HG02970 (cell line): ENCODE results near the gene TSPAN5.

Experiments
- ATAC-seq: cut with Tn5 transposase; IDR thresholded peaks from one replicate; pipeline ENCODE4 v1.9.1; 2021; ENCODE audit warnings: mild to moderate bottlenecking, moderate library complexity, moderate number of reproducible peaks; ENCODE audit not compliant: unreplicated experiment, low FRiP score

TSPAN5 gene

DNA sequence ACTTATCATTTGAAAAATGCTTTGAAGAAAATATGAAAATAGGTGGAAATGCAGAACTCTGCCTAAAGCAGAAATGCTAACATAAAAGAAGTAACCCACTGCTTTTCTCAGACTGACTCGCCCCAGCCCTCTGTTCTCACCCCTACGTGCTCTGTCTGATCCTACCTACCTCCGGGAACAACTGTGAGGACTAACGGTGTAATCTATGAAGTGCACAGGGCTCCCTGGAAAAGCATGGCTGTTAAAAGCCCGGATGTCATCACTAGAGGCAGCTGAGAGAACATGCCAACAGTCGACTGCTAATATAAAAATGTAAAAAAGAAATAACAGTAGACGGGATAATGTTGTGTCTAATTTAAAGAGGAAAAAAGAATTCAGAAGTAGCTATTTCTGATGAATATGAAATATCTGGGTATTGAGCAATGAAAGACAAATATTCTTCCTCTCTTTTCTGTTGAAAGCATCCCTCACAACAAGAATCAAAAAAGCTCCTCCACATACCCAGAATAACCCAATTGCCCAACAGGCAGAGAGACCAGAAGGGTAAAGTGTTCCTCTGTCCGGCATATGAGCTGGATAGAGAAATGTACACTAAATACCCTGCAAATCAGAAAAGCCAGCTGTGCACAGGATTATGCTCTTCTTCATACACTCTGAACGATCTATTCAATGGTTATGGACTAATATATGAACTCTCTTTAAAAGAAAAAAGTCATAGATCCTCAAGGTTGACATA lies 130.7 kb downstream of the TSPAN5 start:
- ATAC-seq, result no peak

DNA sequence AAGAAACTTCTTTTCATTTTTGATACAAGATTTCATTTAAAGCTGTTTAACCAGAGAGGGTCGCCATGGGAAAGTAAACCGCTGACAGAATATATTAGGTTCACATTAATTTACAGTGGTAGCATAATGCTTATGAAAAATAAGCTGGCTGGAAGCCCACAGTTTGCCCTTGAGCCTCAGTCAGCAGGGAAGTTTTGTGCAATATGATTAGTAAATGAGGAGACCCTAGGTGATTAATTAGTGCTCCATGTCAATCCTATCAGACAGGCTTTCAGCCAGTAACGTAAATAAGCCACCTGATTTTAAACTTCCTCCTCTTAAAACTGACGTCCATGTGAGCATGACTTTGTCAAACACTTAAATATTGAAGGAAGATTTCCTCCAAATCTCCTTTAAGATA lies 134.2 kb downstream of the TSPAN5 start:
- ATAC-seq, result no peak

DNA sequence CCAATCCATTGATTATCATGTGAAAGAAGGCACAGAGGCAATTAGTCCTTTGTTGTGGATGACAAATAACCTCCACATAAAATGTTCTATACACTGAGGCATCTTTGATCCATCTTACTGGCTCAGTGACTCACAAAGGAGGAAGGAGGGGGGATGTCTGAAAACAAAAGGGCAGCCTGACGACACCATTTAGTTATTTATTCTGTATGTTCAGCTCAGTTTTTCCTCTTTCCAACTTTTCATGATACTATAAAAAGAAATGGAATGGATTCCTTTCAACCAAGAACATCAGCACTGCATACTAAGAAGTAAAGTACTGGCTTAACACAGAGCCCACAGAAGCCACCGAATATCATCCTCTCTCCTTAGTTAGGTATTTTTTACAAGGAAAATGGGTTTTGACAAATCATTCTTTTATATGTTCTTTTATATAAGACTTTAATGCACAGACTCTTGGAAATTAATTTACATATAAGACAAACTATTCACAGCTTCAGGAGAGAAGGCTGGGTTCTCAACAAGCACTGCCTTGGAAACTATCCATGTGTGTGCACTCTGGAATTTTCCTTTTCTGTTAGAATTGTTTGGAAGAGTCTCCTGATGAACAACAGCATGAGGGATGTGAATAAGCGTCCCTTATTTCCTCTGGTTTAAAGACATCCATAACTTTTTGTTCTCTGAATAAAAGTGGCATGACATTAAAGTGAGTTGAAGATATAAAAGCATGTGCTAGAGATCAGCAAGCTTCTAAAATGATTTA lies 135.6 kb downstream of the TSPAN5 start:
- ATAC-seq, result no peak

DNA sequence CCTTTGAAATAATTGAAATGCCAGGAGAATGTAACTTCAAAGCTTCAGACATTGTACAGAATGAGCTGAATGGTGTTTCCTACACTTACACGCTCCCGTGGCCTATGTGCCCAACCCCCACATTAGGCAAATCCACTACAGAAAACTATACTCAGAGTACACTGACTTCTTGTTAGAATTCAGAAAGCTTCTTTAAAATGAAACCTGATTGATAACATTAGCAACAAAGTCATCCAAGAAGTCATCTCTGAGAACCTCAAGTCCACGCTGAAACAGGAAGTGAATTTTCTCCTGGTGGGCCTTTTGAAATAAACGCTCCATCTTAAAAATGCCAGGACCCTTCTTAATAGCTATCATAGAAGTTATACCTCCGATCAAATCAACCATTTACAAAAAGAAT lies 136.3 kb downstream of the TSPAN5 start:
- ATAC-seq, result no peak

DNA sequence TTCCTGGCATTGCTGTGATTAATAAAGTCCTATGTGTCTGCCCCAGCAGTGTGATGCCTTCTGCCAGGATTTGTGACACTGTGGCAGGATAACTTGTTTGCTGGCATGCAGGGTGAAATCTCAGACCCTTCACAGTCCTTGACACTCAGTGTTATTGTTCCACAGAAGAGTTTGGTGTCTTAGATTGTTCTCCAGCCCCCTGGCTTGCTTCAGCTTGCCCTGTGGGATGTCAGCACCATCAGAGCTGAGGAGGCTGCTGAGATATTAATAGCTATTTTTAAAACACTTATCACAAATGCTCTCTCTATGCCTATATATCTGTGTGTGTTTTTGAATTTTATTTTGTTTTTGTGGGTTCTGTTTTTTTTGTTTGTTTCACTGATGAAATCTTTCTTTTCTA lies 136.9 kb downstream of the TSPAN5 start:
- no peak for ATAC-seq

DNA sequence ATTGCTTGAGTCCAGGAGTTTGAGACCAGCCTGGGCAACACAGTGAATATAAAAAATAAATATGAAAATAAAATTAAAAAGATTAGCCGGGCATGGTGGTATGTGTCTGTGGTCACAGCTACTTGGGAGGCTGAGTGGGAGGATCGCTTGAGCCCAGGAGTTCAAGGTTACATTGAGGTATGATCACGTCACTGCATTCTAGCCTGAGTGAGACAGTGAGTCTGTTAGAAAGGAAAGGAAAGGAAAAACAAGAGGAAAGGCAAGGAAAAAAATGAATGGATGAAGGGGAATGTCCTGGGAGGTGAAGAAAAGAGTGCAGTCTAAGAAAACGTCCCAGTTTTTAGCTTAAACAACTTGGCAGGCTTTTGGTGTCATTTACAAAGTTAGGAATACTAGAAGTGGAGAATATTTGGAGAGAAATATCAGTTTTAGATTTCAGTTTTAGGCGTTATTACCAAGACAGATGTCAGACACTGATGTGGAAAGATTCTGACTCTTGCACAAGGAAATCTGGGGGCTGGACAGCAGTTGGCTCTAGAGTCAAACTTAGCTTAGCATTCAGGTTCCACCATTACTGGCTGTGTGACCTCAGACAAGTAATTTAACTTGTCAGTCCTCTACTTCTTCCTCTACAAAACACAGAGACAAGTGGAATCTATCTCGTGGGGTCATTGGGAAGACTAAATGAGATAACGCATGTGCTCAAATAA lies 139.0 kb downstream of the TSPAN5 start:
- ATAC-seq, result no peak

DNA sequence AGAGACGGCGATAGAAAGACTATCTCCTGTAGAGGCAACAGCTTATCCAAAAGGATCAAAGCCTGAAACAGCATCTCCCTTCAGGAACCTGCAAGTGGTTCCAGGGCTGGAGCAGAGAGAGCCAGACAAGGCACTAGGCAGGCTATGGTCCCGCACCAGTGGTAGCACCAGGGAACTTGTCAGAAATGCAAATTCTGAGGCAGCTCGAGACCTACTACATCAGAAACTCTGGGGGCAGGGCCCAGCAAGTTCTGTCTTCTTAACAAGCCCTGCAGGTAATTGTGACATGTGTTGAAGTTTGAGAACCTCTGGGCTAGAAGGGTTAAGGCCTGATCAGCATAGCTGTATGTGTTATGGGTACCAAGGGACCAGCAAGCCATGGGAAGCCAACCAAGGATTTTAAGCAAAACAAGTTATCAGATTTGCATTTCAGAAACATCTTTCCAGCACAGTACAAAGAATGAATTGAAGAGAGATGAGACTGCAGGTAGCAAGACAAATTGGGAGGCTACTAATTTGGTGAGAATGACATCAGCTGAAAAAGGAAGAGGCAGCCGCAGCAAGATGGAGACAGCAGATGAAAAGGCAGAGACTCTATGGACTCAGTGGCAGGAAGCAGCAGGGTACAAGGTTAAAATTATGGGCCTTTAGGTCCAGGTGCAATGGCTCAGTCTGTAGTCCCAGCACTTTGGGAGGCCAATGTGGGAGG lies 139.7 kb downstream of the TSPAN5 start:
- peak; percentile 85 for ATAC-seq

DNA sequence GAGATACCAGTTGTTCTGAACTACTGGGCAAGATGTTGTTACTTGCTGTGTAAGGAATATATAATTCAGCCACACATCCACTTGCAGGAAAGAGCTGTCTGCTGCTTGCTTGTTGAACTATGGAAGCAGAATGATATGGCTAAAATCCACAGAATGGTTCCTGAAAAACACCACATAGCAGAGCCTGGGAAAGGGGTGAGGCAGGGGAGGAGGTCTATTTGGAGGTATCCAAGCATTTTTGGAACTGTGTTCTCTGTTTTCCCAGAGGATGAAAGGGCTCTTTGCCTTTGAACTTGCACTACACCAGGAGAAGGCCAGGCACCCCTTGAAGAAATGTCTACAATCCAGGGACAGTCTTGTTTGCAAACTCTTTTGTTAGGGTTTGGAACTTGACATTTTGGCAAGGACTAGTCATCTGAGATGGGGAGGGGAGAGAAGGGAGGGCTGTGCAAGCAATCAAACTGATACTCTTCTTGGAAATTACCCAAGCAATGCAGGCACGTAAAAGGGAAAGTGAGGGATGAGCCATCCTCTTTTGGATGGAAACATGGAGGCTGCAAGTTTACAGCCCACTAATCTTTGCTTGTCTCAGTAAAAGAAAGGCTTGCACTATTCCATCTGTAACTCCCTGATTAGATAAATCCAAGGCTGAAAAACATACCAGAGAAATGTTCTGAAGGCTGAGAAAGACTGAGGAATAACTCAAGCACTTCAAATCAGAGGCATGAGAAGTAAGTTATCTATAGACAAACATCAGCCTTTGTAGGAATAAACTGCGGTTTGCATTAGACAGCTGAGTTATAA lies 141.0 kb downstream of the TSPAN5 start:
- ATAC-seq, result no peak

DNA sequence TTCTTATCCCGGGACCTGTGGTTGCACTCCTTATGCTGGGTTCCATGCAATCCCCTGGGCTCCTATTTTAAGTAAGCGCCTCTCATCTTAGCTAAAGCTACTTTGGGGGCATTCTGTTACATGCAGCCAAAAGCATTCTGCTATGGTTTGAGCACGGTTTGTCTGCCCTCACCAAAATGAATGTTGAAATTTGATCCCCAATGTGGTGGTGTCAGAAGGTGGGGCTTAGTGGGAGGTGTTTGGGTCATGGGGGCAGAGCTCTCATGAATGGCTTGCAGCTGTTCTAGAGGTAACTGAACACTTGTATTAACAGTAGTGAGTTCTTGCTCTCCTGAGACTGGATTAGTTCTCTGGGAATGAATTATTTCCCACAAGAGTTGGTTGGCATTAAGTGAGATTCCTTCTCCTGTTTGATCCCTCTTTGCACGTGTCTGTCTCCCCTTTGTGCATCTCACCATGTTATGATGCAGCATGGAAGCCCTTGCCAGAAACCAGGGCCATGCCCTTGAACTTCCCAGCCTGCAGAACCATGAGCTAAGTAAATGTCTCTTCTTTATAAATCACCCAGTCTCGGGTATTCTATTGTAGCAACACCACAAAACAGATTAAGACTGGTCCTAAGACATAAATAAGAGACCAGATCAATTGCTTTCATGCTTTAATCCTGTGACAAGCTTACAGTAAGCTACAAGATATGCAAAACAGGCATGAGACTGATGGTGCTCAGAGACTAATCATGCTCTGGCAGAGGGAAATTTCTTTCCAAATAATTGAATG lies 141.8 kb downstream of the TSPAN5 start:
- ATAC-seq, result no peak

DNA sequence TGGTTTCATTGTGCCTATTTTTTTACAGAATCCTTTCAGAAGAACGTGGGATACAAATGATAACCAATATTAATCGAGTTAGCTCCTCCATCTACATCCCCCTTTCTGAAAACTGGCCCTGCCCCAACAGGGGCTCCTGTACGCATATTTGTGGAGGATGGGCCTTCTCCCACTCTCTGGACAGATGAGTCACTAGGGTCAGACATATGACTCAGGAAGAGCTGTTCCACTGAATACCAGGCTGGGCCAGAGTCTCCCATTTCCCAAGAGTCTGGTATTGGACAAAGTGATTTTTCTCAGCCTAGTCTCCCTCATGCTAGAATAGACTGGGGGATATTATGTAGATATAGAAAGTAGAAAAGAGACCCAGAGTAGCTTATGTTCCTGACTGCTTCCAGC lies 142.4 kb downstream of the TSPAN5 start:
- no peak for ATAC-seq

DNA sequence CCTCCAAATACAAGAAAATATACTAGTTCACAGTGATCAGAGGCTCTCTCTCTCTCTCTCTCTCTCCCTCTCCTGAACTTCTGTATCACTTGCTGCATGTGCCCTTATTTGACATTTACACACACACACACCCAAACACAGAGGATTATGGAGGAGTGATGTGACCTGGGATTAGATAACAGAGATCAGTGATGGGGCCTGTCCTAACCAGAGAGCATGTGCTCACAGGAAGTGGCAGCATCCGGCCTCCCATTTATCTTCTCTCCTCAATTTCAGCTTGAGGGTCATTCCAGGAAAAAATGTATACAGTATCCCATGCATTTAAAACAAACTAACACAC lies 143.0 kb downstream of the TSPAN5 start:
- ATAC-seq, result no peak

DNA sequence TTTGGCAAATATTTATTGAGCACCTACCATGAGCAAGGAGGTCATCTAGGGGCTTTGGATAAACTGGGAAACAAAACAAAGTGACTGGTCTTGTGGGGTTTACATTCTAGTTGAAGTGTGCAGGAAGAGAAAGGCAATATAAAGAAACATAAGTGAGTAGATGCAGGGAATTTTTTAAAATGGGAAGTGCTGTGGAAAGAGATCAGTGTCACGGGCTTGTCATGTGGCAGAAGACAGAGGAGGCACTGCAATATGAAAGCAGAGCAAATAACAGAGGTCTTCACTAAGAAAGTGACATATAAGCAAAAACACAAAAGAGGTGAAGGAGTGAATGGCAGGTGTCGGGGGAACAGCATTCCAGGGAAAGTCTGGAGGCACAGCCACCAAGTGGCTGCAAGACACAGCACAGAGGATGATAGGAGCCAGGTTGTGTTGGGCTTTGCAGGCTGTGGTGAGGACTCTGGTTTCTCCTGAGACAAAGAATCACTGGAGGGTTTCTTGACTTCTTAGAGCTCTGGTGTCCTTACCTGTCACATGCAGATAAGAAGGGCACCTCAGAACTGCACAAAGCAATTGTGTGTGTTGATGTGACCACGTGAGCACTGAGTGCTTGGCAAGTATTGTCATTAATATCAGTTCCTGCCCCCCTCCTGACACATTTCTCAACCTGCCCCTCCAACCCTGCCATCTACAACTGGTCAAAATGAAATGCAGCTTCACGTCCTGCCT lies 143.5 kb downstream of the TSPAN5 start:
- no peak for ATAC-seq

DNA sequence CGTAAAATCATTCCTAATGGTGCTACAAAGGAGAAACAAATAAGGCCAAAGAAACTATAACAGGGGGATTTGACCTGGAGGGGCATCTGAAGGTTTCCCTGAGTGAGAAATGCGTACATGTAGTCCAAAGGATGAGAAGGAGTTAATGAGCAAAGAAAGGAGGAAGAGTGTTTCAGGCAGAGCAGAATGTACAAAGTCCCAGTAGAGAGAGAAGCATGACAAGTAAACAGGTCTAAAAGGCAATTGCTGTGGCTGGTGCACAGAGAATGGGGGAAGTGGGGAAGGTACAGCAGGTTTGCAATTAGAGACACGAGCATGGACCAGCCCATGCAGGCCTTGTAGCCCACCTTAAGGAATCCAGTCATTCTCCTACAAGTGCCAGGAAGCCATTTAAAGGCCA lies 145.5 kb downstream of the TSPAN5 start:
- no peak for ATAC-seq

DNA sequence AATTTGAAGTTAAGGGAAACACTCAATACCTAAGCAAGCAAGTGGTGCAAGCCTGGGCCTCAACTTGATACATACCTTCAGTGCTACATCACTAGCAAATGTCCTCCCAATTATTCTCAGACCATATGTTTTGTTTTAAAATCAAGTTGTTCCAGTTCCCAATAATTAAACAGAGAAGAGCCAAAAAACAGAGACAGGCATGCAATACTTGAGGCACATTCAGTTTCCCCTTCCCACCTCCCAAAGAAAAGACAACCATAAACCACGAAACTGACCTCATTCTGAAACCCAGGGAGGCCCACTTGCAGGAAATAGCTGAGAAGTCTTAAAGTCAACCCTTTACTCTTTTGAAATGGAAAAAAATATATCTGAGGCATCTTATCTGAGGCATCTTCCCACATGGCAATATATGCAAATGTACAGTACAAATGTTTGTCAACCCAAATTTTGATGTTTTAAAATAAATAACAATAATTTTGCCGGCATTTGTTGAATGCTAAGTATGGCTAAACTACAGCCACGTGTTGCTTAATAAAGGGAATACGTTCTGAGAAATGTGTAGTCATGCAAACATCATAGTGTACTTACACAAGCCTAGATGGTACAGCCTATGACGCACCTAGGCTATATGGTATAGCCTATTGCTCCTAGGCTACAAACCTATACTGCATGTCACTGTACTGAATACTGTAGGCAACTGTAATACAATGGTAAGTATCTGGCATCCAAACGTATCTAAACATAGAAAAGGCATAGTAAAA lies 147.5 kb downstream of the TSPAN5 start:
- ATAC-seq, result no peak

DNA sequence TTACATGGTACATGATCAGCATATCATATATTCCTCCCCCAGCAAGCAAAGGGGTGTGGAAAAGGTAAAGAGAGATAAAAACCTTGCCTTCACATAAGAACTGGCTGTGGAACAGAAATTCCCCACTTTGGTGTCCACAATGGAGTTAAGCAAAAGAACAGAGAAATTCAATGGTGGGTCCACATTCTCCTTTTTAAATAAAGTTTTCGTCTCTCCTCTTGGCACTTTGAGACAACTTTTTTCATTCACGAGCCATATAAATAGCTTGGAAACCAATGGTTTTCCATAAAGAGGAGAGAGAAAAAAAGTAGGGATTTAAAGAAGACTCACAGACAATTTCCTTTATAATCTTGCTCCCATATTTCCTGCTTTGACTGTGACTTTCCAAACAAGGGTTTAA lies 148.1 kb downstream of the TSPAN5 start:
- ATAC-seq, result no peak

DNA sequence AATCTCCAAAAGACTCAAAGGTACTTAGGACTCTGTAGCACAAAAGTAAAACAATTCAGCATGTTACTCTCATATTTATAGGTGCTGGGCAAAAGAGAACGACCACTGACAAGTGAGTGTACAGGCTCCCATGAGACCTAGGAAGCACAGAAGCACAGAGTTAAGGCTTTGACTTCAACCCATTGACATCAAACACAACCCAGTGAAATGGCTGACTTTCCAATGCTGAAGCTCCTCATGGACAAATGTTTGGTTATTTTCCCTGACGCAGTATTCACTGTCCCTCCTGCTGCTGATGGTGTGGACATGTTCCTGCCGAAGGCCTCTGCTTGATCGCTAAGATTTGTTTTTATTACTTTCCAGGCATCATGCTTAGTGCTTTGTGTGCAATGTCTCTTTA lies 148.7 kb downstream of the TSPAN5 start:
- ATAC-seq, result no peak

DNA sequence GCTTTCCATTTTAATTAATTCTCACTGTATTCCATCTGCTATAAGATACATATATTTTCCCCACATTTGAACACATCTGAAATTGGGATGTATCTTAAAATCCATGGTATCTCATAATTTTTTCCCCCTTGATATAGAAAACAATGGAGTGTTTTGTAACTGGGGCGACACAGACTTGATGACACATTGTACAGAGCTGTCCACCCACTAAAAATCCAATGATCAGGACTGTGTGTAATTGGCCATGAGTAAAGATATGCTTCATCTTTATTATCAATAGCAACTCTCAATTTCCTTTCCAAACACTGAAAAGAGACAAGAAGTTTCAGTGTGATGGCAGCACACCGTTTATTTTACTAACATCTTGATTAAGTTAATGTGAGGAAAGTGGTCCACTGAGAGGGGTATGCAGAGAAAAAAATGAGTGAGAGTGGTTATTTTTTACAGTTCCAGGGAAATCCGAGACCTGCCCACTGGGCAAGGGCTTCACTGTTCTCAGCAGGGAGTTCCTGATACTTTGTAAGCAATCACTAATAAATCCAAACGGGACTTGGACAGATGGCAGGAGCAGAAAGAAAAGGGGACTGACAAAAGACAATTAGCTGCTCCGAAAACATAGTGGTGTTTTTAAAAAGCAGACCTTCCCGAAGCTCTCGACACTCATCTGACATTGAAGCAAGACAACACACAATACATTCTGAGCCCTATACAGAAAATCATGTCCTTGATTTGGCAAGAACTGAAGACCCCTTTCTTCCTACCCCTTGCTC lies 149.4 kb downstream of the TSPAN5 start:
- ATAC-seq, result no peak
